Measurements from ENCODE around the gene ABCG1. TPM values are rescaled to one million over a fixed set of nuclear protein-coding genes. Genes with fewer than 3 reads are reported as not detected.

Gene ABCG1
- total RNA-seq, 2 experiments from 2014 or later: 16.7 to 17.3 TPM

DNA sequence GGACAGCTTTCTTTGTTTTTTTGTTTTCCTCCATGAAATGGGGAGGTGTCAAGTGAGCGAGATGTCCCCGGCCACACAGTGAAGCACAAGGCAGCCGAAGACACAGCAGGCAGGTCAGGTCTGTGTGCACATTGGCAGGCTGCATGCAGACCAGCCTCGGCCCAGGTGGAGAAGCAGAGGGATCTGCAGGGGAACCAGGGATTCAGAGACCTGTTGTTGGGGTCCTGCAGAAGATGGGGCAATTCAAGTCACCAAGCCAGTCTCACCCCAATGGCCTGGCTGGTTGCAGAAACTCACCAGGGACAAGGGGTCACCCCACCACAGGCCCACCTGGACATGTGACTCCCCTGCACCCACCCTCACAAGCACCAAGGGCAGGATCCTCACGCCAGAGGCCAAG, 4.0 kb upstream of the ABCG1 start:
- intact Hi-C loops (cut with micrococcal nuclease; ENCODE audit: unreplicated experiment): no loop called here
- Histone ChIP-seq H4K20me1 (ENCODE audit: insufficient read depth, low read length) (no peaks in the 10 kb centered on the region), H3K27ac (ENCODE audit: low read depth, low read length, poor library complexity, severe bottlenecking) (no peak overlapping the region), H3K79me2 (ENCODE audit: insufficient read depth, low read depth, low read length) (peaks cover 9% of the 10 kb centered on the region; the same call in 1 of the 2 replicates), H3K9me3 (ENCODE audit: low read length) (peaks cover 22% of the 10 kb centered on the region), H3K4me3 (ENCODE audit: low read depth, low read length, poor library complexity, severe bottlenecking) (no peak overlapping the region), H2AFZ (ENCODE audit: low read length) (no peak overlapping the region), H3K36me3 (ENCODE audit: insufficient read depth, low read length) (no peaks in the 10 kb centered on the region; the same call in 1 of the 2 replicates), H3K9me2 (ENCODE audit: insufficient read depth, low read length) (no peaks in the 10 kb centered on the region), H3K4me1 (ENCODE audit: insufficient read depth, low read length, poor library complexity, severe bottlenecking) (peaks cover 10% of the 10 kb centered on the region), H3K4me2 (ENCODE audit: low read length) (no peak overlapping the region)
- DNase-seq (ENCODE audit: low spot score): no peak
- BruUV-seq (replicated peaks): no TSS peak
- no peak for TF ChIP-seq EZH2phosphoT487 (IDR thresholded peaks at IDR 0.05; ENCODE audit: borderline replicate concordance, low read depth, low read length)
- TF ChIP-seq, protein P1, sequence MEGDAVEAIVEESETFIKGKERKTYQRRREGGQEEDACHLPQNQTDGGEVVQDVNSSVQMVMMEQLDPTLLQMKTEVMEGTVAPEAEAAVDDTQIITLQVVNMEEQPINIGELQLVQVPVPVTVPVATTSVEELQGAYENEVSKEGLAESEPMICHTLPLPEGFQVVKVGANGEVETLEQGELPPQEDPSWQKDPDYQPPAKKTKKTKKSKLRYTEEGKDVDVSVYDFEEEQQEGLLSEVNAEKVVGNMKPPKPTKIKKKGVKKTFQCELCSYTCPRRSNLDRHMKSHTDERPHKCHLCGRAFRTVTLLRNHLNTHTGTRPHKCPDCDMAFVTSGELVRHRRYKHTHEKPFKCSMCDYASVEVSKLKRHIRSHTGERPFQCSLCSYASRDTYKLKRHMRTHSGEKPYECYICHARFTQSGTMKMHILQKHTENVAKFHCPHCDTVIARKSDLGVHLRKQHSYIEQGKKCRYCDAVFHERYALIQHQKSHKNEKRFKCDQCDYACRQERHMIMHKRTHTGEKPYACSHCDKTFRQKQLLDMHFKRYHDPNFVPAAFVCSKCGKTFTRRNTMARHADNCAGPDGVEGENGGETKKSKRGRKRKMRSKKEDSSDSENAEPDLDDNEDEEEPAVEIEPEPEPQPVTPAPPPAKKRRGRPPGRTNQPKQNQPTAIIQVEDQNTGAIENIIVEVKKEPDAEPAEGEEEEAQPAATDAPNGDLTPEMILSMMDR (conservative IDR thresholded peaks at IDR 0.05; ENCODE audit: low read length): no peak
- CTCF ChIA-PET (ENCODE audit: unreplicated experiment): no interaction called here
- POLR2A ChIA-PET: no interaction called here

DNA sequence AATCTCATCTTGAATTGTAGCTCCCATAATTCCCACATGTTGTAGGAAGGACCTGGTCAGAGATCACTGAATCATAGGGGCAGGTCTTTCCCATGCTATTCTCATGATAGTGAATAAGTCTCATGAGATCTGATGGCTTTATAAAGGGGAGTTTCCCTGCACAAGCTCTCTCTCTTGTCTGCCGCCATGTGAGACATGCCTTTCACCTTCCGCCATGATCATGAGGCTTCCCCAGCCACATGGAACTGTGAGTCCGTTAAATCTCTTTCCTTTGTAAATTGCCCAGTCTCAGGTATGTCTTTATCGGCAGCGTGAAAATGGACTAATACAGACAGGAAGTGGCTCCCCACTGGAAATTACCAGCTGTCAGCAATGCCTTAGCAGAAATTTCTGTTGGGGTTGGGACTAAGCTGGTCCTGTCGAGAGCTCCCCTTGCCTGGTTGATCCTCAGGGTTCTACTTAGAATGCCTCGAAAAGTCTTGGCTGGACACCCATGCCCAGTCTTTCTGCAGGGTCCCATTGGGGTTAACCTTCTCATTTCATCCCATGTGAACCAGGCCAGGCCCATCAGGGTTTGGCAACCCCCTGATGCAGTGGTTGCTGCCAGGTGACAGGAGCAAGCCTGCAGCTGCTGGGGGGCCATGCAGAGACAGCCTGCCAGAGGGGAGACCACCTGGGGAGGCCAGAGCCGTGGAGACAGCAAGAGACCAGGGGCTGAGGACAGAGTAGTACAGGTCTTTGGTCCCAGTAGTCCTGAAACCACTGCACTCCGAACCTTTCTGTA, 2.8 kb upstream of the ABCG1 start:
- H3K4me1 ChIP-seq (ENCODE audit: insufficient read depth, low read length, poor library complexity, severe bottlenecking): peaks cover 19% of the 10 kb centered on the region
- intact Hi-C loops (cut with micrococcal nuclease; ENCODE audit: unreplicated experiment): no loop called here
- BruUV-seq (replicated peaks): no TSS peak
- H3K9me2 ChIP-seq (ENCODE audit: insufficient read depth, low read length): no peaks in the 10 kb centered on the region
- DNase-seq (ENCODE audit: low spot score): no peak
- peaks cover 21% of the 10 kb centered on the region for H3K79me2 ChIP-seq (ENCODE audit: insufficient read depth, low read depth, low read length)
- no peak overlapping the region for H3K27ac ChIP-seq (ENCODE audit: low read depth, low read length, poor library complexity, severe bottlenecking)
- ChIA-PET POLR2A (interaction anchor here (1.3 kb wide), 1 partner anchor 17 kb away, joined by 3 read pairs; no protein-coding TSS in a partner anchor), CTCF (ENCODE audit: unreplicated experiment) (no interaction called here)
- H3K4me3 ChIP-seq (ENCODE audit: low read depth, low read length, poor library complexity, severe bottlenecking): no peak overlapping the region
- H3K9me3 ChIP-seq (ENCODE audit: low read length): peaks cover 22% of the 10 kb centered on the region
- H3K36me3 ChIP-seq (ENCODE audit: insufficient read depth, low read length): no peaks in the 10 kb centered on the region; the same call in 1 of the 2 replicates
- H4K20me1 ChIP-seq (ENCODE audit: insufficient read depth, low read length): no peaks in the 10 kb centered on the region
- H3K4me2 ChIP-seq (ENCODE audit: low read length): no peak overlapping the region
- TF ChIP-seq, protein P1 (conservative IDR thresholded peaks at IDR 0.05; ENCODE audit: low read length): no peak
- no peak for TF ChIP-seq EZH2phosphoT487 (IDR thresholded peaks at IDR 0.05; ENCODE audit: borderline replicate concordance, low read depth, low read length)
- H2AFZ ChIP-seq (ENCODE audit: low read length): no peak overlapping the region
